ENCODE data around the gene RNF220. TPM values are rescaled to one million over a fixed set of nuclear protein-coding genes. Genes with fewer than 3 reads are reported as not detected.

The RNF220 gene
- total and polyA plus RNA-seq, 9 of the 15 experiments (the other 6 are each of a cell fraction or from before 2014, with no cell fraction given), result 5.1 to 117 (median 66.9) TPM

DNA sequence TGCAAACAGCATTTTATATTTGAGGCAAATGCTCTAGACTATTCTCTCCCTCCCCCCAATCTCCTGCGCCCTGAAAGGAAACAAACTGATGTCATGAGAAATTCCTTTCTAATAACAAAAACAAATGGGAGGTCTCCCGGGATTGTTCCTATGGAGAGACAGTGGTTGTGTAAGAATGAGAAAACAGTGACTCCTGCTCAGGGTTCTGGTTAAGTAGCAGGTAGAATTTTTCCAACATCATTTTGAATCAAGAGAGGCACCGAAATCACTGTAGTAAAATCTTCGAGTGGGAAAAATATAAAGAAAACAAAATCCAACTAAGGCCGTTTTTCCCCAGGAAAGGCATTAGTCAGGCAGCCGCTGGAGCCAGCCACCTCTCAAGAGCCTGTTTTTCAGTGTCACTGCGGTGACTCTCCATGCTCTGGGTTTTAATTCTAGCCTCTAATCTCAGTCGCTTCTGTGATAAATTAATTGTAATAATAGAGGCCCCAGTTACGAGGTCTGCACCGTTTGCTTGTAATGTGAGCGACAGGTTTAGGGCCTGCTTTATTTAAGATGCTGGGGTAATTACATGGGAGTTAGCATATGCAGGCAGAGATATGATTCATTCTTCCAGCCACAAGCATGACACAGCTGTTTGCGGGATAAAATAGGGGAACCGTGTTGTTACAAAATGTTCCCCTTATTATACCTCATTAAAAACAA lies 80.3 kb downstream of the RNF220 start (continued):
- no peak for TF ChIP-seq HSF4 (CRISPR knock-in tag; IDR thresholded peaks at IDR 0.05; ENCODE audit: borderline replicate concordance)
- TF ChIP-seq, protein P1, sequence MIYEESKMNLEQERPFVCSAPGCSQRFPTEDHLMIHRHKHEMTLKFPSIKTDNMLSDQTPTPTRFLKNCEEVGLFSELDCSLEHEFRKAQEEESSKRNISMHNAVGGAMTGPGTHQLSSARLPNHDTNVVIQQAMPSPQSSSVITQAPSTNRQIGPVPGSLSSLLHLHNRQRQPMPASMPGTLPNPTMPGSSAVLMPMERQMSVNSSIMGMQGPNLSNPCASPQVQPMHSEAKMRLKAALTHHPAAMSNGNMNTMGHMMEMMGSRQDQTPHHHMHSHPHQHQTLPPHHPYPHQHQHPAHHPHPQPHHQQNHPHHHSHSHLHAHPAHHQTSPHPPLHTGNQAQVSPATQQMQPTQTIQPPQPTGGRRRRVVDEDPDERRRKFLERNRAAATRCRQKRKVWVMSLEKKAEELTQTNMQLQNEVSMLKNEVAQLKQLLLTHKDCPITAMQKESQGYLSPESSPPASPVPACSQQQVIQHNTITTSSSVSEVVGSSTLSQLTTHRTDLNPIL (CRISPR knock-in tag; IDR thresholded peaks at IDR 0.05), result peak; percentile 53; the same call in 1 of the 2 replicates
- TF ChIP-seq ZNF121 (CRISPR knock-in tag; conservative IDR thresholded peaks at IDR 0.05), result no peak
- TF ChIP-seq, protein P2, sequence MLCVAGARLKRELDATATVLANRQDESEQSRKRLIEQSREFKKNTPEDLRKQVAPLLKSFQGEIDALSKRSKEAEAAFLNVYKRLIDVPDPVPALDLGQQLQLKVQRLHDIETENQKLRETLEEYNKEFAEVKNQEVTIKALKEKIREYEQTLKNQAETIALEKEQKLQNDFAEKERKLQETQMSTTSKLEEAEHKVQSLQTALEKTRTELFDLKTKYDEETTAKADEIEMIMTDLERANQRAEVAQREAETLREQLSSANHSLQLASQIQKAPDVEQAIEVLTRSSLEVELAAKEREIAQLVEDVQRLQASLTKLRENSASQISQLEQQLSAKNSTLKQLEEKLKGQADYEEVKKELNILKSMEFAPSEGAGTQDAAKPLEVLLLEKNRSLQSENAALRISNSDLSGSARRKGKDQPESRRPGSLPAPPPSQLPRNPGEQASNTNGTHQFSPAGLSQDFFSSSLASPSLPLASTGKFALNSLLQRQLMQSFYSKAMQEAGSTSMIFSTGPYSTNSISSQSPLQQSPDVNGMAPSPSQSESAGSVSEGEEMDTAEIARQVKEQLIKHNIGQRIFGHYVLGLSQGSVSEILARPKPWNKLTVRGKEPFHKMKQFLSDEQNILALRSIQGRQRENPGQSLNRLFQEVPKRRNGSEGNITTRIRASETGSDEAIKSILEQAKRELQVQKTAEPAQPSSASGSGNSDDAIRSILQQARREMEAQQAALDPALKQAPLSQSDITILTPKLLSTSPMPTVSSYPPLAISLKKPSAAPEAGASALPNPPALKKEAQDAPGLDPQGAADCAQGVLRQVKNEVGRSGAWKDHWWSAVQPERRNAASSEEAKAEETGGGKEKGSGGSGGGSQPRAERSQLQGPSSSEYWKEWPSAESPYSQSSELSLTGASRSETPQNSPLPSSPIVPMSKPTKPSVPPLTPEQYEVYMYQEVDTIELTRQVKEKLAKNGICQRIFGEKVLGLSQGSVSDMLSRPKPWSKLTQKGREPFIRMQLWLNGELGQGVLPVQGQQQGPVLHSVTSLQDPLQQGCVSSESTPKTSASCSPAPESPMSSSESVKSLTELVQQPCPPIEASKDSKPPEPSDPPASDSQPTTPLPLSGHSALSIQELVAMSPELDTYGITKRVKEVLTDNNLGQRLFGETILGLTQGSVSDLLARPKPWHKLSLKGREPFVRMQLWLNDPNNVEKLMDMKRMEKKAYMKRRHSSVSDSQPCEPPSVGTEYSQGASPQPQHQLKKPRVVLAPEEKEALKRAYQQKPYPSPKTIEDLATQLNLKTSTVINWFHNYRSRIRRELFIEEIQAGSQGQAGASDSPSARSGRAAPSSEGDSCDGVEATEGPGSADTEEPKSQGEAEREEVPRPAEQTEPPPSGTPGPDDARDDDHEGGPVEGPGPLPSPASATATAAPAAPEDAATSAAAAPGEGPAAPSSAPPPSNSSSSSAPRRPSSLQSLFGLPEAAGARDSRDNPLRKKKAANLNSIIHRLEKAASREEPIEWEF (CRISPR knock-in tag; IDR thresholded peaks at IDR 0.05), result 0 out of 2 replicates have a peak, but pooled peaks have one; percentile 65
- TF ChIP-seq TOE1 (IDR thresholded peaks at IDR 0.05; ENCODE audit: borderline replicate concordance), result no peak
- TF ChIP-seq TOE1 (CRISPR knock-in tag; IDR thresholded peaks at IDR 0.05; ENCODE audit: borderline replicate concordance, low read depth), result no peak
- peak; percentile 47; the same call in 1 of the 2 replicates for TF ChIP-seq EP400 (IDR thresholded peaks at IDR 0.05)
- TF ChIP-seq ZNF175 (CRISPR knock-in tag; IDR thresholded peaks at IDR 0.05; ENCODE audit: low read depth), result peak; percentile 79; the same call in 1 of the 2 replicates
- TF ChIP-seq, protein P3, sequence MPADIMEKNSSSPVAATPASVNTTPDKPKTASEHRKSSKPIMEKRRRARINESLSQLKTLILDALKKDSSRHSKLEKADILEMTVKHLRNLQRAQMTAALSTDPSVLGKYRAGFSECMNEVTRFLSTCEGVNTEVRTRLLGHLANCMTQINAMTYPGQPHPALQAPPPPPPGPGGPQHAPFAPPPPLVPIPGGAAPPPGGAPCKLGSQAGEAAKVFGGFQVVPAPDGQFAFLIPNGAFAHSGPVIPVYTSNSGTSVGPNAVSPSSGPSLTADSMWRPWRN (IDR thresholded peaks at IDR 0.05; ENCODE audit: low read depth), result peak; percentile 87
- TF ChIP-seq, protein P4, sequence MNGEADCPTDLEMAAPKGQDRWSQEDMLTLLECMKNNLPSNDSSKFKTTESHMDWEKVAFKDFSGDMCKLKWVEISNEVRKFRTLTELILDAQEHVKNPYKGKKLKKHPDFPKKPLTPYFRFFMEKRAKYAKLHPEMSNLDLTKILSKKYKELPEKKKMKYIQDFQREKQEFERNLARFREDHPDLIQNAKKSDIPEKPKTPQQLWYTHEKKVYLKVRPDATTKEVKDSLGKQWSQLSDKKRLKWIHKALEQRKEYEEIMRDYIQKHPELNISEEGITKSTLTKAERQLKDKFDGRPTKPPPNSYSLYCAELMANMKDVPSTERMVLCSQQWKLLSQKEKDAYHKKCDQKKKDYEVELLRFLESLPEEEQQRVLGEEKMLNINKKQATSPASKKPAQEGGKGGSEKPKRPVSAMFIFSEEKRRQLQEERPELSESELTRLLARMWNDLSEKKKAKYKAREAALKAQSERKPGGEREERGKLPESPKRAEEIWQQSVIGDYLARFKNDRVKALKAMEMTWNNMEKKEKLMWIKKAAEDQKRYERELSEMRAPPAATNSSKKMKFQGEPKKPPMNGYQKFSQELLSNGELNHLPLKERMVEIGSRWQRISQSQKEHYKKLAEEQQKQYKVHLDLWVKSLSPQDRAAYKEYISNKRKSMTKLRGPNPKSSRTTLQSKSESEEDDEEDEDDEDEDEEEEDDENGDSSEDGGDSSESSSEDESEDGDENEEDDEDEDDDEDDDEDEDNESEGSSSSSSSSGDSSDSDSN (IDR thresholded peaks at IDR 0.05; ENCODE audit: borderline replicate concordance in 1 of 2, low read depth in 2 of 2, low read length in 2 of 2), result no peak
- TF ChIP-seq TCF3 (CRISPR knock-in tag; IDR thresholded peaks at IDR 0.05), result peak; percentile 96
- no peak for TF ChIP-seq ZNF668 (CRISPR knock-in tag; IDR thresholded peaks at IDR 0.05)
- no peak for TF ChIP-seq RBM39 (optimal IDR thresholded peaks at IDR 0.05; ENCODE audit: low read depth, low read length)
- TF ChIP-seq CCNT2 (IDR thresholded peaks at IDR 0.05; ENCODE audit: borderline replicate concordance, extremely low read depth, insufficient read length, low read depth, low read length), result peak; percentile 93
- 0 out of 2 replicates have a peak, but pooled peaks have one; percentile 19 for TF ChIP-seq RFX7 (CRISPR knock-in tag; IDR thresholded peaks at IDR 0.05)
- TF ChIP-seq RFX1 (IDR thresholded peaks at IDR 0.05), result no peak
- TF ChIP-seq SMAD1 (IDR thresholded peaks at IDR 0.05; ENCODE audit: low read depth, low read length, partially characterized antibody), result peak; percentile 89
- TF ChIP-seq BMI1 (IDR thresholded peaks at IDR 0.05; ENCODE audit: low read length), result no peak

Data from K562 (cell line).